Chondrocyte (in vitro differentiated cells): ENCODE results near the gene CNTNAP5. TPM values are rescaled to one million over a fixed set of nuclear protein-coding genes. Genes with fewer than 3 reads are reported as not detected.
"Not testable (repeated sequence)": the region's sequence is repeated elsewhere in the genome, so short reads cannot be mapped to it uniquely, and the experiment has no call there.

Experiments
- DNase-seq: peaks from one replicate; pipeline ENCODE4 v3.0.0; 2021; ENCODE audit warnings: mixed read lengths, low spot score
- H3K27ac Mint-ChIP-seq: one replicate; pipeline ENCODE4 v1.8.0; 2021; ENCODE audit warnings: mild to moderate bottlenecking, moderate library complexity, mixed read lengths; ENCODE audit not compliant: unreplicated experiment
- H3K27me3 Mint-ChIP-seq: 2 replicates; pipeline ENCODE4 v1.8.0; 2021; ENCODE audit warnings: low read depth, mixed read lengths
- H3K36me3 Mint-ChIP-seq: 2 replicates; pipeline ENCODE4 v1.8.0; 2021; ENCODE audit warnings: low read depth, mixed read lengths
- H3K4me1 Mint-ChIP-seq: 2 replicates; pipeline ENCODE4 v1.8.0; 2021; ENCODE audit warnings: low read depth, mild to moderate bottlenecking, mixed read lengths
- H3K4me3 Mint-ChIP-seq: one replicate; pipeline ENCODE4 v1.8.0; 2021; ENCODE audit warnings: mild to moderate bottlenecking, moderate library complexity, mixed read lengths; ENCODE audit not compliant: unreplicated experiment
- H3K9me3 Mint-ChIP-seq: 2 replicates; pipeline ENCODE4 v1.8.0; 2021; ENCODE audit warnings: low read depth, mixed read lengths
- CTCF ChIP-seq: fragments of 200-600 bp; sonication (generic); IDR thresholded peaks from 2 replicates; pipeline ENCODE4 v1.5.0; 2021; ENCODE audit warnings: antibody characterized with exemption, mild to moderate bottlenecking, moderate library complexity
- total RNA-seq: library from RNA; stranded (reverse); gene quantifications from 3 replicates; pipeline ENCODE4 v1.2.1, GENCODE V29; 2021

CNTNAP5 gene
- total RNA-seq, 1 donor from 2014 or later = not detected

GRCh38 chr2:124402274-124402673, 377.2 kb downstream of the CNTNAP5 start:
- Mint-ChIP-seq H3K9me3 (peaks cover under 1% of the 10 kb centered on the region), H3K27me3 (no peaks in the 10 kb centered on the region), H3K27ac (no peak overlapping the region), H3K36me3 (no peaks in the 10 kb centered on the region), H3K4me1 (no peaks in the 10 kb centered on the region), H3K4me3 (no peak overlapping the region)
- no peak for TF ChIP-seq CTCF
- no peak for DNase-seq

- H3K4me1 Mint-ChIP-seq, H3K36me3 Mint-ChIP-seq, H3K27ac Mint-ChIP-seq, H3K4me3 Mint-ChIP-seq, DNase-seq, H3K9me3 Mint-ChIP-seq, H3K27me3 Mint-ChIP-seq: not testable (repeated sequence)
Measured at GRCh38 chr2:124407836-124408534, 382.9 kb downstream of the CNTNAP5 start.

GRCh38 chr2:124424074-124424473, 399.0 kb downstream of the CNTNAP5 start:
- Mint-ChIP-seq H3K4me3 (no peak overlapping the region), H3K4me1 (no peaks in the 10 kb centered on the region), H3K9me3 (peaks cover 17% of the 10 kb centered on the region), H3K36me3 (no peaks in the 10 kb centered on the region), H3K27ac (no peak overlapping the region), H3K27me3 (no peaks in the 10 kb centered on the region)
- DNase-seq = no peak
- no peak for TF ChIP-seq CTCF

- Mint-ChIP-seq H3K4me3 (no peak overlapping the region), H3K9me3 (peaks cover 10% of the 10 kb centered on the region), H3K4me1 (no peaks in the 10 kb centered on the region), H3K36me3 (no peaks in the 10 kb centered on the region), H3K27ac (no peak overlapping the region), H3K27me3 (no peaks in the 10 kb centered on the region)
- no peak for DNase-seq
- TF ChIP-seq CTCF = no peak
Measured at GRCh38 chr2:124426122-124426521, 401.0 kb downstream of the CNTNAP5 start.

DNA sequence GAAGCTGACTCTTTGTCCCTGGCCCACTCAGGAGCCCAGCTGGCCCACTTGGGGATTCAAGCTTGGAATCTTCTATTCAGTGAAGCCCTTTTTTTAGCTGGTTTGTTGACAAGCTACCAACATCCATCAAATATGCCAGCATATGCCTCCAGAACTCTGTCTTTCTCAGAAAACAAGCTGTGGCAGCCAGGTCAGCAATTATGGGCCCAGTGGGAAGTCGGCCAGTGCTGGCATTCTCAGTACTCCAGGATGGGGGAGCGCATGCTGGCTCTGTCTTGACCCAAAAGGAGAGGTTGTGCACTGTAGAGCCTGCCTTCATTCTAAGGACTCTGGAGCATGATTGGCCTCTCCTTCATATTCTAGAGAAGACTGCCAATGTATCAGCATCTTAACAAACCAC, 401.5 kb downstream of the CNTNAP5 start:
- H3K36me3 Mint-ChIP-seq = no peaks in the 10 kb centered on the region
- no peak for DNase-seq
- no peak overlapping the region for H3K4me3 Mint-ChIP-seq
- H3K4me1 Mint-ChIP-seq = no peaks in the 10 kb centered on the region
- no peak overlapping the region for H3K27ac Mint-ChIP-seq
- no peak for TF ChIP-seq CTCF
- H3K27me3 Mint-ChIP-seq = no peaks in the 10 kb centered on the region
- H3K9me3 Mint-ChIP-seq = peaks cover 10% of the 10 kb centered on the region

DNA sequence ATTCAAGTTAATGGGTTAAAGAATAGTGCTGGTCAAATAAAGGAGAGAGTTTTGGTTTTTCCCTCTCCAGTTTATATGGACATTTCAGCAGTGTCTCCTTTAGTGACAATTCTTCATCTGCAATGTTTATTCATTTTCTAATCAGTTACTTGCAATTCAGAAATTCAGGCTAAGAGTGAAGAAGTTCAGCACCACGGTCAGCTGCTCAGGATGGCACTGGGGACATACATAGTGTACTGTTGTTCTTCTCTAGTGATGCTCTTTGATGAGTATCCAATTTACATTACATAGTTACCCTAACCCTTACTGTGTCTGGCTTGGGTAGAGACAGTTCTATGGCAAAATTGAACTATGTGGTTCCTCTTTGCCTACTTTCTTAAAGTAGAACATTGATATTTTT, 412.7 kb downstream of the CNTNAP5 start:
- Mint-ChIP-seq H3K9me3 (peaks cover 9% of the 10 kb centered on the region), H3K4me1 (no peaks in the 10 kb centered on the region), H3K36me3 (no peaks in the 10 kb centered on the region), H3K4me3 (no peak overlapping the region), H3K27me3 (no peaks in the 10 kb centered on the region), H3K27ac (no peak overlapping the region)
- no peak for TF ChIP-seq CTCF
- no peak for DNase-seq
